Loucy (cell line): ENCODE results near the gene GPR18.

Experiments
- H2AFZ ChIP-seq: fragments of 200-600 bp; sonication (generic); 2 replicates; pipeline ENCODE4 v1.6.0; 2016; ENCODE audit warnings: antibody characterized with exemption, mild to moderate bottlenecking, low read length, moderate library complexity
- H3F3A ChIP-seq: fragments of 200-600 bp; 2 replicates; pipeline ENCODE4 v1.6.0; 2016; ENCODE audit warnings: antibody characterized with exemption, low read depth, mild to moderate bottlenecking
- H3K27me3 ChIP-seq: fragments of 200-600 bp; sonication (generic); 2 replicates; pipeline ENCODE4 v1.6.1; 2014; ENCODE audit warnings: low read length, mild to moderate bottlenecking; ENCODE audit not compliant: insufficient read depth, poor library complexity, severe bottlenecking
- H3K36me3 ChIP-seq: fragments of 200-600 bp; sonication (generic); 2 replicates; pipeline ENCODE4 v1.6.1; 2016; ENCODE audit warnings: low read length; ENCODE audit not compliant: insufficient read depth
- H3K4me1 ChIP-seq: fragments of 200-600 bp; sonication (generic); 2 replicates; pipeline ENCODE4 v1.5.1; 2014; ENCODE audit warnings: low read length, mild to moderate bottlenecking; ENCODE audit not compliant: insufficient read depth, poor library complexity, severe bottlenecking
- H3K4me2 ChIP-seq: fragments of 200-600 bp; sonication (generic); 2 replicates; pipeline ENCODE4 v1.6.0; 2014; ENCODE audit warnings: antibody characterized with exemption, low read length, low read depth, mild to moderate bottlenecking; ENCODE audit not compliant: poor library complexity, severe bottlenecking
- H3K4me3 ChIP-seq: fragments of 200-600 bp; sonication (generic); 2 replicates; pipeline ENCODE4 v1.5.1; 2014; ENCODE audit warnings: low read length, mild to moderate bottlenecking, mixed read lengths; ENCODE audit not compliant: poor library complexity, severe bottlenecking
- H3K79me2 ChIP-seq: fragments of 200-600 bp; sonication (generic); 2 replicates; pipeline ENCODE4 v1.6.1; 2014; ENCODE audit warnings: low read length; ENCODE audit not compliant: insufficient read depth
- H3K9ac ChIP-seq: fragments of 200-600 bp; sonication (generic); 2 replicates; pipeline ENCODE4 v1.6.0; 2014; ENCODE audit warnings: mild to moderate bottlenecking, low read depth, low read length, moderate library complexity; ENCODE audit not compliant: poor library complexity, severe bottlenecking
- H3K9me2 ChIP-seq: fragments of 200-600 bp; sonication (generic); replicated peaks from 2 replicates; pipeline ENCODE4 v1.6.1; 2016; ENCODE audit warnings: low read depth, low read length, mixed read lengths
- H3K9me3 ChIP-seq: fragments of 200-600 bp; sonication (generic); 2 replicates; pipeline ENCODE4 v1.6.1; 2014; ENCODE audit warnings: mild to moderate bottlenecking, antibody characterized with exemption, low read length, low read depth; ENCODE audit not compliant: insufficient read depth
- H4K20me1 ChIP-seq: fragments of 200-600 bp; sonication (generic); 2 replicates; pipeline ENCODE4 v1.6.0; 2014; ENCODE audit warnings: antibody characterized with exemption, low read length, mild to moderate bottlenecking; ENCODE audit not compliant: insufficient read depth, poor library complexity, severe bottlenecking
- EZH2phosphoT487 ChIP-seq: fragments of 200-600 bp; IDR thresholded peaks from 2 replicates; pipeline ENCODE4 v1.6.1; 2018; ENCODE audit warnings: antibody characterized with exemption, mild to moderate bottlenecking, moderate library complexity, borderline replicate concordance
- TF ChIP-seq, protein P1 (sequence below): fragments of 200-600 bp; sonication (generic); conservative IDR thresholded peaks from 2 replicates; pipeline ENCODE4 v1.5.1; 2014; ENCODE audit warnings: mild to moderate bottlenecking, antibody characterized with exemption, low read length

Gene GPR18

DNA sequence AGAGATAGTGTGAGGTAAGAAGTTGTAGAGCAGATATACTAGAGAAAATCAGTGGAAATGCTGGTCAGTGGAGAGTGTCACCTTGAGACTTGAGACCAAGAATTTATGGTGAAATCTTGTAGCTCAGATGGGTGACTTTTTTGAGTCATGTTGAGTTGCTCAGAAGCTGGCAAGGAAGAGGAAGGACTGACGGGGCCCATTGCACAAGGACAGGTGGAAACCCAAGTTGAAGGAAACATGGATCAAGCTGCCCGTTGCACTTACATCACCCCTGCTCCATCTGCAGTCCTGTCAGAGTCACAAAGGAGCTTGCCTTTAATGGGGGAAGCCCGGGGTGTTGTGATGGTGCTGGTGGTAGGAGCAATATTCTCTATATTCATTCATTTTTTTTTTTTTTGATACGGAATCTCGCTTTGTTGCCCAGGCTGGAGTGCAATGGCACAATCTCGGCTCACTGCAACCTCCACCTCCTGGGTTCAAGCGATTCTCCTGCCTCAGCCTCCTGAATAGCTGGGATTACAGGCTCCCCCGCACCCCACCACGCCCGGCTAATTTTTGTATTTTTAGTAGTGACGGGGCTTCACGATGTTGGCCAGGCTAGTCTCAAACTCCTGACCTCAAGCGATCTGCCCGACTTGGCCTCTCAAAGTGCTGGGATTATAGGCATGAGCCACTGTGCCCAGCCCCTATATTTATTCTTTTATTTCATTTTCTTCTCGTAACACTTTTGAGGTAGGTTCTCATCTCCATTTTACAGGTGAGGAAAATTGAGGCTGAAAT lies 30.1 kb downstream of the GPR18 start:
- no peaks in the 10 kb centered on the region; the same call in 1 of the 2 replicates for H3K9me3 ChIP-seq
- H3K79me2 ChIP-seq: peaks cover 91% of the 10 kb centered on the region
- peaks cover 11% of the 10 kb centered on the region for H3F3A ChIP-seq
- no peaks in the 10 kb centered on the region for H3K27me3 ChIP-seq
- no peaks in the 10 kb centered on the region for H4K20me1 ChIP-seq
- peak overlapping the region; percentile 79 for H3K4me2 ChIP-seq
- H2AFZ ChIP-seq: no peak overlapping the region
- H3K9me2 ChIP-seq: no peaks in the 10 kb centered on the region
- peak overlapping the region; percentile 80 for H3K9ac ChIP-seq
- peaks cover 83% of the 10 kb centered on the region for H3K4me1 ChIP-seq
- peak overlapping the region; percentile 71 for H3K4me3 ChIP-seq
- TF ChIP-seq EZH2phosphoT487: no peak
- TF ChIP-seq, protein P1, sequence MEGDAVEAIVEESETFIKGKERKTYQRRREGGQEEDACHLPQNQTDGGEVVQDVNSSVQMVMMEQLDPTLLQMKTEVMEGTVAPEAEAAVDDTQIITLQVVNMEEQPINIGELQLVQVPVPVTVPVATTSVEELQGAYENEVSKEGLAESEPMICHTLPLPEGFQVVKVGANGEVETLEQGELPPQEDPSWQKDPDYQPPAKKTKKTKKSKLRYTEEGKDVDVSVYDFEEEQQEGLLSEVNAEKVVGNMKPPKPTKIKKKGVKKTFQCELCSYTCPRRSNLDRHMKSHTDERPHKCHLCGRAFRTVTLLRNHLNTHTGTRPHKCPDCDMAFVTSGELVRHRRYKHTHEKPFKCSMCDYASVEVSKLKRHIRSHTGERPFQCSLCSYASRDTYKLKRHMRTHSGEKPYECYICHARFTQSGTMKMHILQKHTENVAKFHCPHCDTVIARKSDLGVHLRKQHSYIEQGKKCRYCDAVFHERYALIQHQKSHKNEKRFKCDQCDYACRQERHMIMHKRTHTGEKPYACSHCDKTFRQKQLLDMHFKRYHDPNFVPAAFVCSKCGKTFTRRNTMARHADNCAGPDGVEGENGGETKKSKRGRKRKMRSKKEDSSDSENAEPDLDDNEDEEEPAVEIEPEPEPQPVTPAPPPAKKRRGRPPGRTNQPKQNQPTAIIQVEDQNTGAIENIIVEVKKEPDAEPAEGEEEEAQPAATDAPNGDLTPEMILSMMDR: no peak
- H3K36me3 ChIP-seq: peaks cover 4% of the 10 kb centered on the region; the same call in 1 of the 2 replicates

DNA sequence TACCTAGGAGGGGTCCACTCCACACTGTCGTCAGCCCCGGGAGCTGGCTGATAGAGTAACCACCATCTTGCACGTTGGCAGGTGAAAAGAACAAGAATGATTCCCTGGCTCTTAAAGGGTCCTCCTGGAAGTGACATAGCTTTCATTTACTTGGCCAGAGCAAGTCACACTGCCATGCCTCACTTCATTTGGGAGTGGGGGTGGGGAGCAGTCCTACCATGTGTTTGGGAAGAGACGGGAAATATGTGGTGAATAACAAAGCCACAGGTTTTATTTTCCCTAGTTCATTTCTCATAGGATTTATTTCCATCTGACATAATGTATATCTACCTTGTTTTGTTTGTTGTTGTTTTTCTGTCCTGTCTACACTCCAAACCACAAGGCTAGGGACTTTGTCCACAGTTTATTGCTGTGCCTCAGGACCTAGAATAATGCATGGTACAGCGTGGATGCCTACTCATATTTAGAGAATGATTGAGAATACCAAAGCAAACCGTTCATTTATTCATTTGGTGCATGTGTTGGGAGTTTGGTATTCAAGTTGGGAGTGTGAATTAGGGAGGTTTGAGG lies 30.8 kb downstream of the GPR18 start:
- peaks cover 91% of the 10 kb centered on the region for H3K79me2 ChIP-seq
- H3K4me1 ChIP-seq: peaks cover 83% of the 10 kb centered on the region
- H2AFZ ChIP-seq: no peak overlapping the region
- TF ChIP-seq, protein P1: no peak
- no peak for TF ChIP-seq EZH2phosphoT487
- no peaks in the 10 kb centered on the region for H4K20me1 ChIP-seq
- H3K27me3 ChIP-seq: no peaks in the 10 kb centered on the region
- no peak overlapping the region for H3K4me3 ChIP-seq
- H3F3A ChIP-seq: peaks cover 11% of the 10 kb centered on the region
- H3K9ac ChIP-seq: peak overlapping the region; percentile 80
- H3K9me2 ChIP-seq: no peaks in the 10 kb centered on the region
- peaks cover 5% of the 10 kb centered on the region; the same call in 1 of the 2 replicates for H3K36me3 ChIP-seq
- H3K4me2 ChIP-seq: peak overlapping the region; percentile 79
- H3K9me3 ChIP-seq: peaks cover 5% of the 10 kb centered on the region

DNA sequence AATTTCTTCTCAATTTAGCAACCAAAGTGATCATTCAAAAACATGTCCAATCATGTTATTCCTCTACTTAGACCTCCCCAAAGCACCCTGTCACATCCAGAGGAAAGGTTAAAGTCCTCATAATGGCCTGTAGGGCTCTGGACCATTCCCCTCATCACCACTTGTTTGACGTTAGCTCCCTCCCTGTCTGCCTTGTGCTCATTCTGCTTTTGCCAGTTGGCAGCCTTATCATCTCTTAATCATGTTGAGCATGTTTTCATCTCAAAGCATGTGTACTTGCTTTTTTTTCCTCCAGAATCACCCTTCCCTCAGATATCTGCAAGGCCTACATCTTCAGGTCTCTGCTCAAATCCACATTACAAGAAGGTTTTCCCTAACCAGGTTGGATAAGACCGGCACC lies 31.7 kb downstream of the GPR18 start:
- H3K36me3 ChIP-seq: peaks cover 8% of the 10 kb centered on the region; the same call in 1 of the 2 replicates
- peaks cover 11% of the 10 kb centered on the region for H3F3A ChIP-seq
- H3K79me2 ChIP-seq: peaks cover 92% of the 10 kb centered on the region
- TF ChIP-seq EZH2phosphoT487: no peak
- TF ChIP-seq, protein P1: peak; percentile 14; the same call in 1 of the 2 replicates
- H3K4me3 ChIP-seq: no peak overlapping the region
- peak overlapping the region; percentile 25 for H3K9ac ChIP-seq
- H4K20me1 ChIP-seq: peaks cover under 1% of the 10 kb centered on the region
- H2AFZ ChIP-seq: no peak overlapping the region
- peaks cover 5% of the 10 kb centered on the region for H3K9me3 ChIP-seq
- H3K27me3 ChIP-seq: no peaks in the 10 kb centered on the region
- H3K4me2 ChIP-seq: no peak overlapping the region
- H3K4me1 ChIP-seq: peaks cover 87% of the 10 kb centered on the region
- H3K9me2 ChIP-seq: no peaks in the 10 kb centered on the region
